Cardiac muscle cell (in vitro differentiated cells and primary cell): Measurements from ENCODE around the gene RPS2. TPM values are rescaled to one million over a fixed set of nuclear protein-coding genes. Genes with fewer than 3 reads are reported as not detected.
"Not testable (repeated sequence)": the region's sequence is repeated elsewhere in the genome, so short reads cannot be mapped to it uniquely, and the experiment has no call there.

ENCODE experiments used
- DNase-seq, 2 donors: peaks; one replicate each; pipeline versions ENCODE4 v3.0.0 to v3.0.0-alpha.2; 2010 to 2017; ENCODE audit warnings: low read depth in 1 of 2, low spot score in 1 of 2
- H3K27ac ChIP-seq: fragments of 200-600 bp; sonication (generic); 2 replicates; pipeline ENCODE4 v1.5.1; 2016
- H3K27me3 ChIP-seq: fragments of 200-600 bp; sonication (generic); 2 replicates; pipeline ENCODE4 v1.6.0; 2016; ENCODE audit warnings: control low read depth
- H3K36me3 ChIP-seq: fragments of 200-600 bp; sonication (generic); 2 replicates; pipeline ENCODE4 v1.5.1; 2016; ENCODE audit warnings: control low read depth
- H3K4me1 ChIP-seq: fragments of 200-600 bp; sonication (generic); 2 replicates; pipeline ENCODE4 v1.8.1; 2017; ENCODE audit warnings: low read depth, mild to moderate bottlenecking, mixed run types
- H3K4me3 ChIP-seq: fragments of 200-600 bp; sonication (generic); 2 replicates; pipeline ENCODE4 v1.5.1; 2016; ENCODE audit warnings: mild to moderate bottlenecking
- H3K9me3 ChIP-seq: fragments of 200-600 bp; sonication (generic); 2 replicates; pipeline ENCODE4 v1.5.1; 2017; ENCODE audit warnings: low read depth, mild to moderate bottlenecking, control low read depth
- polyA plus RNA-seq: library from polyadenylated mRNA; unstranded; fragments of >200 nt; fragmentation: Nextera tagmentation; extraction: Ambion mirVana; gene quantifications from 2 replicates; pipeline ENCODE4 v1.2.1, GENCODE V29; 2016
- total RNA-seq: library from RNA; depleted of rRNA; stranded (reverse); fragments of >200 nt; gene quantifications from 2 replicates; pipeline ENCODE4 v1.2.3, GENCODE V29; 2016
- TF ChIP-seq, protein P1 (sequence below): IDR thresholded peaks from 2 replicates; pipeline ENCODE4 v1.5.1; 2012; ENCODE audit warnings: low read depth, mild to moderate bottlenecking, low read length

RPS2 gene
- total and polyA plus RNA-seq, 2 experiments from 2014 or later, result 2,155 to 3,550 TPM

GRCh38 chr16:1965396-1966001 lies 873 bp upstream of the RPS2 start:
- Histone ChIP-seq H3K9me3 (no peaks in the 10 kb centered on the region), H3K4me3 (peak overlapping the region; percentile 93), H3K36me3 (peaks cover 21% of the 10 kb centered on the region), H3K4me1 (peaks cover 10% of the 10 kb centered on the region), H3K27ac (peak overlapping the region; percentile 95), H3K27me3 (no peaks in the 10 kb centered on the region)
- no peak for DNase-seq
- TF ChIP-seq, protein P1, sequence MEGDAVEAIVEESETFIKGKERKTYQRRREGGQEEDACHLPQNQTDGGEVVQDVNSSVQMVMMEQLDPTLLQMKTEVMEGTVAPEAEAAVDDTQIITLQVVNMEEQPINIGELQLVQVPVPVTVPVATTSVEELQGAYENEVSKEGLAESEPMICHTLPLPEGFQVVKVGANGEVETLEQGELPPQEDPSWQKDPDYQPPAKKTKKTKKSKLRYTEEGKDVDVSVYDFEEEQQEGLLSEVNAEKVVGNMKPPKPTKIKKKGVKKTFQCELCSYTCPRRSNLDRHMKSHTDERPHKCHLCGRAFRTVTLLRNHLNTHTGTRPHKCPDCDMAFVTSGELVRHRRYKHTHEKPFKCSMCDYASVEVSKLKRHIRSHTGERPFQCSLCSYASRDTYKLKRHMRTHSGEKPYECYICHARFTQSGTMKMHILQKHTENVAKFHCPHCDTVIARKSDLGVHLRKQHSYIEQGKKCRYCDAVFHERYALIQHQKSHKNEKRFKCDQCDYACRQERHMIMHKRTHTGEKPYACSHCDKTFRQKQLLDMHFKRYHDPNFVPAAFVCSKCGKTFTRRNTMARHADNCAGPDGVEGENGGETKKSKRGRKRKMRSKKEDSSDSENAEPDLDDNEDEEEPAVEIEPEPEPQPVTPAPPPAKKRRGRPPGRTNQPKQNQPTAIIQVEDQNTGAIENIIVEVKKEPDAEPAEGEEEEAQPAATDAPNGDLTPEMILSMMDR, result no peak

- DNase-seq, result peak; percentile 54 to 73
- peaks cover 12% of the 10 kb centered on the region for H3K4me1 ChIP-seq
- H3K36me3 ChIP-seq, result peaks cover 21% of the 10 kb centered on the region
- H3K27ac ChIP-seq, result peak overlapping the region; percentile 95
- H3K9me3 ChIP-seq, result no peaks in the 10 kb centered on the region
- peak overlapping the region; percentile 93 for H3K4me3 ChIP-seq
- no peaks in the 10 kb centered on the region for H3K27me3 ChIP-seq
- TF ChIP-seq, protein P1, result peak; percentile 41
Observed at GRCh38 chr16:1963806-1964505, 670 bp downstream of the RPS2 start.

GRCh38 chr16:1962161-1963153 lies 2.2 kb downstream of the RPS2 start:
- H3K27ac ChIP-seq, DNase-seq, H3K9me3 ChIP-seq, H3K4me3 ChIP-seq, H3K27me3 ChIP-seq: not testable (repeated sequence)
- Histone ChIP-seq H3K36me3 (peaks cover 21% of the 10 kb centered on the region), H3K4me1 (peaks cover 12% of the 10 kb centered on the region)

GRCh38 chr16:1961651-1962067 lies 3.0 kb downstream of the RPS2 start:
- H3K36me3 ChIP-seq, result peaks cover 21% of the 10 kb centered on the region
- H3K4me1 ChIP-seq, result peaks cover 12% of the 10 kb centered on the region
- no peak overlapping the region for H3K4me3 ChIP-seq
- H3K27ac ChIP-seq, result peak overlapping the region; percentile 2
- no peaks in the 10 kb centered on the region for H3K27me3 ChIP-seq
- no peaks in the 10 kb centered on the region for H3K9me3 ChIP-seq
- DNase-seq, result no peak
- TF ChIP-seq, protein P1, result no peak

- Histone ChIP-seq H3K4me1 (peaks cover 12% of the 10 kb centered on the region), H3K4me3 (peak overlapping the region; percentile 82), H3K36me3 (peaks cover 21% of the 10 kb centered on the region), H3K9me3 (no peaks in the 10 kb centered on the region), H3K27ac (peak overlapping the region; percentile 2), H3K27me3 (no peaks in the 10 kb centered on the region)
- DNase-seq, result peak in 1 of 2 donors; percentile 50
- TF ChIP-seq, protein P1, result no peak
Observed at GRCh38 chr16:1960665-1961630, 3.7 kb downstream of the RPS2 start.
